Measurements from ENCODE around the gene ATXN1. TPM values are rescaled to one million over a fixed set of nuclear protein-coding genes. Genes with fewer than 3 reads are reported as not detected.

The ATXN1 gene
- total and polyA plus RNA-seq, 2 donors from 2014 or later, result 4.2 to 58.2 TPM

- intact Hi-C loops (cut with DNase I), result loop anchor here (10.0 kb wide), 2 partner anchors 245 to 425 kb away; no protein-coding TSS in a partner anchor
- Histone ChIP-seq H3K4me1 (ENCODE audit: control insufficient read depth in 2 of 3, insufficient read depth in 2 of 3, low read depth in 1 of 3, low read length in 3 of 3) (peaks cover 4 to 21% (median 6%) of the 10 kb centered on the region in 3 donors), H3K4me3 (ENCODE audit: low read length in 3 of 3) (peak overlapping the region; percentile 79 to 90 (median 88)), H3K9ac (ENCODE audit: low read length in 3 of 3) (peak overlapping the region; percentile 67 to 94 (median 83)), H3K9me3 (ENCODE audit: control insufficient read depth in 2 of 3, insufficient read depth in 1 of 3, low read length in 3 of 3) (no peaks in the 10 kb centered on the region), H3K36me3 (ENCODE audit: control insufficient read depth in 2 of 3, insufficient read depth in 3 of 3, low read length in 3 of 3) (no peaks in the 10 kb centered on the region), H3K27me3 (ENCODE audit: control insufficient read depth, insufficient read depth, low read length) (no peaks in the 10 kb centered on the region), H3K27ac (ENCODE audit: low read depth in 2 of 2, low read length in 2 of 2) (peak overlapping the region; percentile 96 to 97)
- peak; percentile 91 to 97 (median 93) for DNase-seq
- TF ChIP-seq CTCF (IDR thresholded peaks at IDR 0.05; ENCODE audit: borderline replicate concordance, extremely low read depth, insufficient read depth), result peak; percentile 19
- FAIRE-seq, result no peak
These were observed 1.4 kb downstream of the ATXN1 start for GRCh38 chr6:16759646-16760515.

- Histone ChIP-seq H3K9me3 (ENCODE audit: control insufficient read depth in 2 of 3, insufficient read depth in 1 of 3, low read length in 3 of 3) (no peaks in the 10 kb centered on the region), H3K27me3 (ENCODE audit: control insufficient read depth, insufficient read depth, low read length) (no peaks in the 10 kb centered on the region), H3K9ac (ENCODE audit: low read length in 3 of 3) (peak overlapping the region; percentile 67 to 94 (median 83)), H3K4me1 (ENCODE audit: control insufficient read depth in 2 of 3, insufficient read depth in 2 of 3, low read depth in 1 of 3, low read length in 3 of 3) (peaks cover 4 to 21% (median 6%) of the 10 kb centered on the region in 3 donors), H3K4me3 (ENCODE audit: low read length in 3 of 3) (peak overlapping the region; percentile 79 to 90 (median 88)), H3K36me3 (ENCODE audit: control insufficient read depth in 2 of 3, insufficient read depth in 3 of 3, low read length in 3 of 3) (no peaks in the 10 kb centered on the region), H3K27ac (ENCODE audit: low read depth in 2 of 2, low read length in 2 of 2) (peak overlapping the region; percentile 96 to 97)
- DNase-seq, result peak in 2 of 5 donors; percentile 60 to 73
- no peak for FAIRE-seq
- intact Hi-C loops (cut with DNase I), result no loop called here
- no peak for TF ChIP-seq CTCF (IDR thresholded peaks at IDR 0.05; ENCODE audit: borderline replicate concordance, extremely low read depth, insufficient read depth)
These were observed 2.0 kb downstream of the ATXN1 start for GRCh38 chr6:16759181-16759645.

GRCh38 chr6:16758163-16758975, 2.9 kb downstream of the ATXN1 start:
- H3K27me3 ChIP-seq (ENCODE audit: control insufficient read depth, insufficient read depth, low read length), result no peaks in the 10 kb centered on the region
- H3K9me3 ChIP-seq (ENCODE audit: control insufficient read depth in 2 of 3, insufficient read depth in 1 of 3, low read length in 3 of 3), result no peaks in the 10 kb centered on the region
- H3K4me3 ChIP-seq (ENCODE audit: low read length in 3 of 3), result peak overlapping the region; percentile 26 to 88 (median 26)
- intact Hi-C loops (cut with DNase I), result no loop called here
- DNase-seq (peak in 4 of 5 donors; percentile 61 to 69 (median 62)), FAIRE-seq (no peak)
- peaks cover 4 to 17% (median 6%) of the 10 kb centered on the region in 3 donors for H3K4me1 ChIP-seq (ENCODE audit: control insufficient read depth in 2 of 3, insufficient read depth in 2 of 3, low read depth in 1 of 3, low read length in 3 of 3)
- peak overlapping the region in 2 of 3 donors; percentile 83 to 94 for H3K9ac ChIP-seq (ENCODE audit: low read length in 3 of 3)
- no peaks in the 10 kb centered on the region for H3K36me3 ChIP-seq (ENCODE audit: control insufficient read depth in 2 of 3, insufficient read depth in 3 of 3, low read length in 3 of 3)
- no peak for TF ChIP-seq CTCF (IDR thresholded peaks at IDR 0.05; ENCODE audit: borderline replicate concordance, extremely low read depth, insufficient read depth)
- peak overlapping the region in 1 of 2 donors; percentile 96 for H3K27ac ChIP-seq (ENCODE audit: low read depth in 2 of 2, low read length in 2 of 2)
